Measurements from ENCODE around the gene CD53. TPM values are rescaled to one million over a fixed set of nuclear protein-coding genes. Genes with fewer than 3 reads are reported as not detected.

The CD53 gene
- total RNA-seq, 1 donor from 2014 or later: not detected

DNA sequence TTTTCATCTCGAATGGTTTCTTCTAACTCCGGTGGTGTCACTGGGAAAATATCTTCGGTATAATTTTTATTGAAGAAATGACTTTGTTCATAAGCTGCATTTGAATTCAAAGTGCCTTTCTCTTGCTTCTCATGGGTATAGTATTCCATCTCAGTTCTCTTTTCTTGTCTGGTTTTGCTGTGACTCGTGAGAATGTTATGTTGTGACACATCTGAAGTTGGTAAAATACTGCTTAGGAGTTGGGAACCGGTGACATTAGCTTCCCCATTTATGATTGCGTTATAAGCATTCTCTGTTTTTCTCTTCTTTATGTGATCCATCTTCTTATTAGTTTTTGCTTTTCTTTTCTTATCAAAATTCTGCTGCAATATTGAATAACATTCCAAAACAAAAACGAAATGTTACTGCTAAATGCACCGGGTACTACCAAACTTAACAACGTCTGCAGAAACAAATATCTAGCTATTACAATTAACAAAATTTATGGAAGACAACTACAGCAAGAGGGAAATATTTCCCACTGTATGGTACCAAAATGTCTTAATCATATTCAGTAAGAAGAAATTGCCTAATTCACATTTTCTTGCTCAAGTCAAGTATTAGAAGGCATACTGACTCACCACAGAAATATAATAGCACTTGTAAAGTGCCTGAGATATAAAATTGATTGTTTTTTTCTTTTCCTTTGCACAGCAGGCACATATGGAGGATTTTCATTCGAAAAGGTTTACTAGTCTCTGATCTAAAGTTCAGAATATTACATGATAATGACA lies 75.3 kb downstream of the CD53 start:
- Mint-ChIP-seq H3K36me3 (ENCODE audit: low read depth) (peaks cover 25% of the 10 kb centered on the region), H3K9me3 (ENCODE audit: low read depth) (peaks cover 8% of the 10 kb centered on the region), H3K4me3 (ENCODE audit: unreplicated experiment) (no peak overlapping the region), H3K27me3 (ENCODE audit: low read depth) (no peaks in the 10 kb centered on the region), H3K27ac (ENCODE audit: unreplicated experiment) (no peak overlapping the region), H3K4me1 (ENCODE audit: low read depth) (no peaks in the 10 kb centered on the region)
- TF ChIP-seq, protein P1, sequence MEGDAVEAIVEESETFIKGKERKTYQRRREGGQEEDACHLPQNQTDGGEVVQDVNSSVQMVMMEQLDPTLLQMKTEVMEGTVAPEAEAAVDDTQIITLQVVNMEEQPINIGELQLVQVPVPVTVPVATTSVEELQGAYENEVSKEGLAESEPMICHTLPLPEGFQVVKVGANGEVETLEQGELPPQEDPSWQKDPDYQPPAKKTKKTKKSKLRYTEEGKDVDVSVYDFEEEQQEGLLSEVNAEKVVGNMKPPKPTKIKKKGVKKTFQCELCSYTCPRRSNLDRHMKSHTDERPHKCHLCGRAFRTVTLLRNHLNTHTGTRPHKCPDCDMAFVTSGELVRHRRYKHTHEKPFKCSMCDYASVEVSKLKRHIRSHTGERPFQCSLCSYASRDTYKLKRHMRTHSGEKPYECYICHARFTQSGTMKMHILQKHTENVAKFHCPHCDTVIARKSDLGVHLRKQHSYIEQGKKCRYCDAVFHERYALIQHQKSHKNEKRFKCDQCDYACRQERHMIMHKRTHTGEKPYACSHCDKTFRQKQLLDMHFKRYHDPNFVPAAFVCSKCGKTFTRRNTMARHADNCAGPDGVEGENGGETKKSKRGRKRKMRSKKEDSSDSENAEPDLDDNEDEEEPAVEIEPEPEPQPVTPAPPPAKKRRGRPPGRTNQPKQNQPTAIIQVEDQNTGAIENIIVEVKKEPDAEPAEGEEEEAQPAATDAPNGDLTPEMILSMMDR (IDR thresholded peaks at IDR 0.05): no peak
- DNase-seq (ENCODE audit: low spot score): no peak

Other genes with a start within 250 kb of the CD53 start
- not detected in 3 replicates for gene KCNA3, start 198.2 kb upstream of the CD53 start, total RNA-seq
- 9.1 to 10.3 TPM (median 9.5 TPM) in 3 replicates for gene LRIF1, start 90.8 kb downstream of the CD53 start, total RNA-seq